Upper lobe of left lung (tissue), 4 donors: ENCODE measurements around the gene MYO5B.

ENCODE experiments used
- CTCF ChIP-seq, 6 experiments: fragments of 450-650 bp in 4 of 6; fragments of 200-600 bp in 2 of 6; sonication (generic) in 2 of 6; IDR thresholded peaks; one replicate each; pipeline ENCODE4 v1.5.1; 2016 to 2019; ENCODE audit warnings: antibody characterized with exemption in 6 of 6
- POLR2A ChIP-seq, 4 donors: fragments of 450-650 bp; IDR thresholded peaks; one replicate each; pipeline ENCODE4 v1.5.1; 2016 to 2017; ENCODE audit warnings: antibody characterized with exemption in 4 of 4, mild to moderate bottlenecking in 2 of 4

- TF ChIP-seq CTCF (IDR thresholded peaks at IDR 0.05) (peak in 2 of 6 experiments; percentile 11 to 15), POLR2A (IDR thresholded peaks at IDR 0.05) (no peak)
Measured at GRCh38 chr18:49859021-49859359, 336.0 kb downstream of the MYO5B start.
